Activated naive CD8-positive, alpha-beta T cell treated with anti-CD3 and anti-CD28 coated beads for 36 hours (primary cell): ENCODE data around the gene MED17. TPM values are rescaled to one million over a fixed set of nuclear protein-coding genes. Genes with fewer than 3 reads are reported as not detected.
A peak's percentile ranks its signal among the peaks of the same experiment; 100 is the strongest.
"Not testable (repeated sequence)": the region's sequence is repeated elsewhere in the genome, so short reads cannot be mapped to it uniquely, and the experiment has no call there.

Source experiments
- DNase-seq: peaks from one replicate; pipeline ENCODE4 v3.0.0; 2021
- H3K27ac Mint-ChIP-seq: one replicate; pipeline ENCODE4 v1.8.0; 2022; ENCODE audit warnings: mild to moderate bottlenecking, moderate library complexity, mixed read lengths
- H3K27me3 Mint-ChIP-seq: one replicate; pipeline ENCODE4 v1.8.0; 2022; ENCODE audit warnings: mild to moderate bottlenecking, mixed read lengths
- H3K36me3 Mint-ChIP-seq: one replicate; pipeline ENCODE4 v1.8.0; 2021; ENCODE audit warnings: mild to moderate bottlenecking, mixed read lengths
- H3K4me1 Mint-ChIP-seq: one replicate; pipeline ENCODE4 v1.8.0; 2021; ENCODE audit warnings: mixed read lengths
- H3K4me3 Mint-ChIP-seq: one replicate; pipeline ENCODE4 v1.8.0; 2022; ENCODE audit warnings: mild to moderate bottlenecking, moderate library complexity, mixed read lengths
- H3K9me3 Mint-ChIP-seq: one replicate; pipeline ENCODE4 v1.8.0; 2022; ENCODE audit warnings: mixed read lengths
- total RNA-seq, 2 experiments: library from RNA; stranded (reverse); gene quantifications; one replicate each; pipeline ENCODE4 v1.2.3, GENCODE V29; 2021

The MED17 gene
- total RNA-seq, 2 experiments from 2014 or later, result 30.8 to 33.2 TPM

- H3K4me1 Mint-ChIP-seq, H3K27ac Mint-ChIP-seq, H3K9me3 Mint-ChIP-seq, H3K27me3 Mint-ChIP-seq, DNase-seq, H3K4me3 Mint-ChIP-seq: not testable (repeated sequence)
- H3K36me3 Mint-ChIP-seq, result peaks cover 10% of the 10 kb centered on the region
Measured at GRCh38 chr11:93774560-93774959, 9.5 kb upstream of the MED17 start.

DNA sequence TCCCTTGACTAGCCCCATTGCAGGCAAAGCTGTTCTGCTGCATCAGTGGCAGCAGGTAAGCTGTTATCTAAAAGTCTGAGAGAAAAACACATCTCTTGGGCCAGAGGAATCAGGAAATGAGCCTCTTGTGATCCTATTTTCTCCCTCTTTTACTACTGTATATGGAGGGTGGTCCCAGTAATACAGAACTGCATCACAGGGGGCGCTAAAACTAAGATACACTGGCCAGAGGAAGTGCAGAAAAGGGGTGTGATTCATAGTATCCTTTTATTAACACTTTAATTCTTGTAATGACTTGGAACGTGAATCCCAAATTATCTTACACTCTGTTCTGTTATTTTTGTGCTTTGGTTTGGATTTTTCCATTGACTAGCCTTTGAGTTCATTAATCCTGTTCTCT, 8.8 kb upstream of the MED17 start:
- Mint-ChIP-seq H3K27ac (no peak overlapping the region), H3K4me1 (no peaks in the 10 kb centered on the region), H3K27me3 (no peaks in the 10 kb centered on the region), H3K9me3 (peaks cover 2% of the 10 kb centered on the region), H3K4me3 (no peak overlapping the region), H3K36me3 (peaks cover 15% of the 10 kb centered on the region)
- no peak for DNase-seq

- Mint-ChIP-seq H3K36me3 (peaks cover 42% of the 10 kb centered on the region), H3K4me3 (peak overlapping the region; percentile 99), H3K9me3 (no peaks in the 10 kb centered on the region), H3K4me1 (peaks cover 27% of the 10 kb centered on the region), H3K27ac (peak overlapping the region; percentile 96), H3K27me3 (peaks cover 4% of the 10 kb centered on the region)
- no peak for DNase-seq
Measured at GRCh38 chr11:93783362-93783761, 720 bp upstream of the MED17 start.

- peaks cover 4% of the 10 kb centered on the region for H3K27me3 Mint-ChIP-seq
- H3K36me3 Mint-ChIP-seq, result peaks cover 40% of the 10 kb centered on the region
- peak overlapping the region; percentile 99 for H3K4me3 Mint-ChIP-seq
- peaks cover 29% of the 10 kb centered on the region for H3K4me1 Mint-ChIP-seq
- no peaks in the 10 kb centered on the region for H3K9me3 Mint-ChIP-seq
- H3K27ac Mint-ChIP-seq, result peak overlapping the region; percentile 96
- DNase-seq, result no peak
Measured at GRCh38 chr11:93783765-93784144, 327 bp upstream of the MED17 start.

DNA sequence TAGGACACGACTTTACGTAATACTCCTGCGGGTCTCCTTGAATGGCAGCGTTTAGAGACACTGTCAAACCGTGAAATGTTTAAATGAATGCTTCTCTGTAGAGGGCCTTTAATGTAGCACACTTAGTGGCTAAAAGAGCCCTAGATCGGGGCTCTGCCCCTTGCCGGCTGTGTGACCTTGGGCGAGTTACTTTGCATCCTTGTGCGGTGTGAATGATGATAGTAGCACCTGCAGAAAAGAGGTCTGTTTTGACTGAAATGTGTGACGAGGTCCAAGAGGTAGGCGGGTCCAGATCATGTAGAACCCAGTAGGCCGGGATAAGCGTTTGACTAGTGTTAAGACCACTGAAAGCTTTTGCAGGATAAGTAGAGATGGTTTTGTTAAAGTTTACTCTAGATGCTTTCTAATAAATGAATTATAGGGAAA, 866 bp downstream of the MED17 start:
- H3K36me3 Mint-ChIP-seq, result peaks cover 32% of the 10 kb centered on the region
- peaks cover 4% of the 10 kb centered on the region for H3K27me3 Mint-ChIP-seq
- H3K4me1 Mint-ChIP-seq, result peaks cover 34% of the 10 kb centered on the region
- peak overlapping the region; percentile 99 for H3K4me3 Mint-ChIP-seq
- DNase-seq, result peak; percentile 22
- no peaks in the 10 kb centered on the region for H3K9me3 Mint-ChIP-seq
- peak overlapping the region; percentile 96 for H3K27ac Mint-ChIP-seq

DNA sequence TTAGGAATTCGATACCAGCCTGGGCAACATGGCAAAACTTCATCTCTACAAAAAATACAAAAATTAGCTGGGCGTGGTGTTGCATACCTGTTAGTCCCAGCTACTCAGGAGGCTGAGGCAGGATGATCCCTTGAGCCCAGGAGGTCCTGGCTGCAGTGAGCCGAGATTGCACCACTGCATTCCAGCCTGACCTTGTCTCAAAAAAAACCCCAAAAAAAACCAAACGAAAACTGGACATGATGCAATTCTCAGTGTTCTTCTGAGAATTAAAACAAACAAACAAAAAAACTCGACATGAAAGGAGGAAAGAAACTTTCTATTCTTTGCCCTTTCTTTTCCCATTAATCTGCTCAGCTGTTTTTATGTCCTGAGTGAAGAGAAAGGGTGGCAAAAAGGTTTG, 7.4 kb downstream of the MED17 start:
- Mint-ChIP-seq H3K27ac (no peak overlapping the region), H3K4me1 (peaks cover 23% of the 10 kb centered on the region), H3K9me3 (no peaks in the 10 kb centered on the region), H3K4me3 (no peak overlapping the region), H3K27me3 (no peaks in the 10 kb centered on the region), H3K36me3 (peaks cover 22% of the 10 kb centered on the region)
- no peak for DNase-seq

DNA sequence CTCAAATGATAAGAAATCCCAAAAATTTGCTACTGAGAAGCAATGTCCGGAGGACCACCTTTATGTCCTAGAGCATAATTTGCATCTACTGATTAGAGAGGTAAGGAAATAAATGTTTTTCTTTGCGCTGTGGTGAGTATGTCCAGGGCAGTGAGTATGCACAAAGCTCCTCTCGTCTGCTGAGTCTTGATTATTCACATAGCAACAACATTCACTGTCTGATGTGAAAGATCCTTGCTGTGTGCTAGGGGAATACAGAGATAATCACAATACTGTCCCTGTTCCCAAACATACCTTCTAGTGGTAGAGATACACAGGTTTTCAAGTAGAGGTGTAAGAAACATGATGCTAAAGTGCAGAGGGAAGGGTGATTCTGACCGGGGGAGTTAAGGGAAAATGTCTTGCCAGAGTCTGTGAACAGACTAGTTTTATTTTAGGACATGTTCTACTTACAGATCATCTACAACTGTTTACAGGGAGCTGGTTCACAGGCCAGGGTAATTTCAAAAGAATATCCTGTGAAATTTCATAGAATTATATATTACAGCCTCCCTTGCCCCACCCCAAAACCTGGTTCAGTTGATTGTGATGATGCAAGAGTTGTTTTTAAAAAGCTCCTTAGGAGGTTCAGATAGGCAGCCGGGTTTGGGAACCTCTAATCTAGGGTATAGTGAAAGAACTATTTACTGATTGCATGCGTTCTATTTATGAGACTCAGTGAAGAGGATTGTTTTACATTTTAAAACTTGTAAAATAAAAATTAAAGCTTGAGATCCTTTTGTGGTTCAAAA, 12.6 kb downstream of the MED17 start:
- Mint-ChIP-seq H3K4me3 (no peak overlapping the region), H3K9me3 (no peaks in the 10 kb centered on the region), H3K4me1 (peaks cover 2% of the 10 kb centered on the region), H3K27ac (no peak overlapping the region), H3K36me3 (peaks cover 28% of the 10 kb centered on the region), H3K27me3 (no peaks in the 10 kb centered on the region)
- no peak for DNase-seq

DNA sequence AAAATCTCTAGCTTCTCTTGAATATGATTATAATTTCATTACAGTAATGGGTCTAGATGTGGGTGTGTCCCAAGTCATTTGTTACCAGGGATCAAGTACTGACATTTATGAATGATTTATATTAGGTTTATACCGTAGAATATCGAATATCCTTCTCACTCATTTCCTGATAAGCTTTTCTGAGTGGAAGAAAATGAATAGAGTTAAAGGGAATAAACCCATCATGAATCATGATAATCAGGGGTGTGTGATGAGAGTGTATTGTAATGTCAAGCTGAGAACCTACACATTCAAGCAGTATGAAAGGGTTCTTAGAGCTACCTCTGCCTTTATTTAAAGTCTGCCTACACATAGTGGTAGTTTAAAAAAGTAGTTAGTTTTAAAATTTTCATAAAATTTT, 17.3 kb downstream of the MED17 start:
- H3K9me3 Mint-ChIP-seq, result no peaks in the 10 kb centered on the region
- H3K4me1 Mint-ChIP-seq, result peaks cover 9% of the 10 kb centered on the region
- DNase-seq, result no peak
- H3K36me3 Mint-ChIP-seq, result peaks cover 26% of the 10 kb centered on the region
- H3K27me3 Mint-ChIP-seq, result no peaks in the 10 kb centered on the region
- no peak overlapping the region for H3K27ac Mint-ChIP-seq
- H3K4me3 Mint-ChIP-seq, result no peak overlapping the region

- no peak for DNase-seq
- Mint-ChIP-seq H3K27ac (no peak overlapping the region), H3K9me3 (no peaks in the 10 kb centered on the region), H3K4me3 (no peak overlapping the region), H3K4me1 (peaks cover 9% of the 10 kb centered on the region), H3K27me3 (no peaks in the 10 kb centered on the region), H3K36me3 (peaks cover 11% of the 10 kb centered on the region)
Measured at GRCh38 chr11:93804879-93805278, 20.8 kb downstream of the MED17 start.

DNA sequence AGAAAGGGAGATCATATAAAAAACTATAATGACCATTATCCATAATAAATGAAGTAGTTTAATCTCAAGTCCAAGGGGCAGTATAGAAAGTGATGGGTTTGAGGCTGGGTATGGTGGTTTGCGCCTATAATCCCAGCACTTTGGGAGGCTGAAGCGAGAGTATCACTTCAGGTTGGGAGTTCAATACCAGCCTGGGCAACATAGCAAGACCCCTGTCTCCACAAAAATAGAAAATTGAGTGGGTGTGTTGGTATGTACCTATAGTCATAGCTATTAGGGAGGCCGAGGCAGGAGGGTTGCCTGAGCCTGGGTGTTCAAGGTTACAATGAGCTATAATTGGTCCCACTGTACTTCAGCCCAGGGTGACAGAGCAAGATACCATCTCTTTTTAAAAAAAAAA, 23.9 kb downstream of the MED17 start:
- no peak for DNase-seq
- no peaks in the 10 kb centered on the region for H3K27me3 Mint-ChIP-seq
- H3K9me3 Mint-ChIP-seq, result no peaks in the 10 kb centered on the region
- no peak overlapping the region for H3K4me3 Mint-ChIP-seq
- H3K36me3 Mint-ChIP-seq, result peaks cover 26% of the 10 kb centered on the region
- no peak overlapping the region for H3K27ac Mint-ChIP-seq
- peaks cover 6% of the 10 kb centered on the region for H3K4me1 Mint-ChIP-seq

GRCh38 chr11:93813974-93814373, 29.9 kb downstream of the MED17 start:
- H3K36me3 Mint-ChIP-seq, result peaks cover 34% of the 10 kb centered on the region
- H3K4me1 Mint-ChIP-seq, result no peaks in the 10 kb centered on the region
- H3K27ac Mint-ChIP-seq, result no peak overlapping the region
- no peaks in the 10 kb centered on the region for H3K9me3 Mint-ChIP-seq
- H3K4me3 Mint-ChIP-seq, result no peak overlapping the region
- no peaks in the 10 kb centered on the region for H3K27me3 Mint-ChIP-seq
- DNase-seq, result no peak

DNA sequence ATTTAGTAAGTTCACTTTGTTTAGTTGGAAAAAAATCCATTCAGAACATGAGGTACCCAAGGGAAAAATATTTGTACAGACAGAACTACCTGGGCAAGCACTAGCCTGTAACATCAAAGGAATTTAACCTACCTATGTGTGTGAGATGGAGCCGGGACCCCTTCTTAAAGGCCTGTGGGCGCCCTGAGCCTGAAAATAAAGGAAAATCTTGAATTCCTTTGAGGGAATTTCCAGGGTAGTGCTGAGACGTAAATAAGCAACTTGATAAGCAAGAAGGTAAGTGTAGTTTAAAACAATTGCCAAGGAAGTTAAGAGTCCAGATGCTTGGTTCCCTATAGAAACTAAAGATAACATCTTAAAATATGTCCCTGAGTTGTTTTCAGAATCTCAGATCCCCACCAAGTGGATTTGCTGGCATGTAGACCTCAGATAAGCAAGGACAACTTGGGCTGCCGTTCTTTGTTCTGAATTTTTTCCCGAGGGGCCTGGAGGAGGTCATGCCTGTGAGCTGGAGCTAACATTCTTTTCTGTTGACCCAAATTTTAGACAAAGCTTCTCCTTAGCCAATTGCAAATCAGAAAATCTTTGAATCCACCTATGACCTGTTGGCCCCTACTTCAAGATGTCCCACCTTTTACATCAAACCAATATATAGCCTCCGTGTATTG, 31.0 kb downstream of the MED17 start:
- Mint-ChIP-seq H3K27me3 (no peaks in the 10 kb centered on the region), H3K27ac (no peak overlapping the region), H3K36me3 (peaks cover 34% of the 10 kb centered on the region), H3K9me3 (no peaks in the 10 kb centered on the region), H3K4me1 (no peaks in the 10 kb centered on the region), H3K4me3 (no peak overlapping the region)
- no peak for DNase-seq

DNA sequence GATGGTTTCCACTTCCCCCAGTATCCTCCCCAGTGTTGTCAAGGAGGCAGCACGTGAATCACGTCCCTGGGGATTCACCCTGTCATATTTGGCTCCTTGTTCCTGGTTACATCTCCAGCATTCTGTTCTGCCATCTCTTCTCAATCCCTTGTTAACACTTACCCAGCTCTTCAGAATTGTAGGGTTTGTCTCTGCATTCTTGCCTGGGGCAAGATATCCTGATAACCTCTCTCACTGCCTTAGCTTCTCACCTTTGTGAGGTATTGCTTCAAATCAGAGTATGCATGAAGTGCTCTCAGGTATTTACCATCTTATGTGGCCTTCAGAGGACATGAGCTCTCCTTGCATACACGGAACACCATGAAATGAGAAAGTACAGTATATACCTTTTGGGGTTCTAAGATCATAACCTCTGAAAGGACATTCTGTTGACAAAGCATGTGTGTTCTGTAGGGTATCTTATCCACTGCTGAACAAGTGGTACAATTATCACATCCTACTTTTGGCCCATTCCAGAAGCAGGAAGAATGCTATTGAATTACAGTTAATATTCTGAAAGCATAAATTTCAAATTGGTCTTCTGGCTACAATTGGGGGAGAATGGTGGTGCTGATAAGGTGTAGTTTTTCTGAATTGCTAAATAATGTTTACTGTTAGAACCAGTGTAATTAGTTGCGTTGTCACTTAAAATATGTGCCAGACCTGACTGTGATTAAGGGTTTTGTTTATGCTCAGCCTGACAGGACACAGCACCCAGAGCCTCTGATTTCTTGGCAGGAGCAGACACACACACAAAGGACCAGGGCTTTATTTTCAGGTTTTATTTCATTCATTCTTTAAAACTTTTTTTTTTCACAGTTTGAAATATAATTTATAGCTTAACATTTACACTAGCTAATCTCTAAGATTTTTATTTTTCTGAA, 33.6 kb downstream of the MED17 start:
- Mint-ChIP-seq H3K4me1 (no peaks in the 10 kb centered on the region), H3K27ac (no peak overlapping the region), H3K9me3 (no peaks in the 10 kb centered on the region), H3K27me3 (no peaks in the 10 kb centered on the region), H3K4me3 (no peak overlapping the region), H3K36me3 (peaks cover 22% of the 10 kb centered on the region)
- DNase-seq, result no peak

DNA sequence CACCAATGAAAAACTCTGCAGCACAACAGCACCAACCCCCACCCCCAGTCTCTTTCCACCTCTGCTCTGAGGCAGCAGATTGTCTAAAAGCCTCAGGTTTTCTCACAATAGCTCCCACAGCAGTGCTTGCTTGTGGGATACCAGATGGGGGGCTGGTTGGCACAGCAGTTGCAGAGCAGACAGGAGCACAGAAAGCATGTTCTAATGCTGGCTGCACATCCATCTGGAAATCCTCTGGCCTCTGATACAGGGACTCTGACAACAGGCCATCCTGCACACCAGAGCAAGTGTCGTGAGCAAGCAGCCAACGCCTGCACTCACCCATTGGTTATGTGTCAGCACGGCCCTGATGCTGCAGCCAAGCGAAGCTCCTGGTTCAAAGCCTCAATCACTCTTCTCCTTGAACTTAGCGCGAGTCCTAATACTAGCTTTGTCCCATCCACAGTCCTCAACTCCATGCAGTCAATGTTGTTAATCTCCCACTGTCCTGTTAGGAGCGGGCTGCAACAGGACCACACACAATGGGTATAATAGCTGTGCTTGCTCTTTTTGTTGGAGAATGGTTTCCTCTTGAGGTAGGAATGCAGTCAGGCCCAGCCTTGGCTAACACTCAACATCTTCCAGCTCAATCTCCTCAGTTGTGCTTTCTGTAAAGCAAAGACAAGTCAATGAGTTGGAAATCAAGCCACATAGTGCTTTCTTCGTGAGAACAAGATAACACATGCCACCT, 36.0 kb downstream of the MED17 start:
- Mint-ChIP-seq H3K4me3 (no peak overlapping the region), H3K4me1 (no peaks in the 10 kb centered on the region), H3K27ac (no peak overlapping the region), H3K27me3 (no peaks in the 10 kb centered on the region), H3K9me3 (no peaks in the 10 kb centered on the region), H3K36me3 (peaks cover 6% of the 10 kb centered on the region)
- no peak for DNase-seq
